Lower leg skin (tissue), 4 donors: ENCODE results near the gene HUNK. TPM values are rescaled to one million over a fixed set of nuclear protein-coding genes. Genes with fewer than 3 reads are reported as not detected.
A peak's percentile ranks its signal among the peaks of the same experiment; 100 is the strongest.

Source experiments
- DNase-seq, 2 donors: peaks; one replicate each; pipeline ENCODE4 v3.0.0-alpha.2; 2019; ENCODE audit warnings: low spot score in 2 of 2
- H3K4me3 ChIP-seq: fragments of 200-600 bp; sonication (generic); 2 replicates; pipeline ENCODE4 v1.5.1; 2017; ENCODE audit warnings: mild to moderate bottlenecking, low read depth; ENCODE audit not compliant: poor library complexity, severe bottlenecking
- CTCF ChIP-seq, 3 donors: fragments of 450-650 bp; IDR thresholded peaks; one replicate each; pipeline ENCODE4 v1.5.1; 2016; ENCODE audit warnings: antibody characterized with exemption in 3 of 3, mild to moderate bottlenecking in 3 of 3, moderate library complexity in 2 of 3
- POLR2A ChIP-seq, 2 donors: fragments of 450-650 bp; IDR thresholded peaks; one replicate each; pipeline ENCODE4 v1.6.1; 2016 to 2017; ENCODE audit warnings: antibody characterized with exemption in 2 of 2, mild to moderate bottlenecking in 1 of 2, moderate library complexity in 1 of 2
- WGBS, 2 donors: methylation state at CpG; one replicate each; pipeline ENCODE4 v1.1.5; 2018; 5-methylcytosine and 5-hydroxymethylcytosine counted together
- intact Hi-C: fragments of 100-400 bp; cut with DNase I; formaldehyde crosslinking; loops from one replicate; pipeline ENCODE4 v1.15.0; 2023; ENCODE audit warnings: low total_unique reads
- total RNA-seq, 4 donors: library from RNA; depleted of rRNA; stranded (reverse); fragments of >200 nt; gene quantifications; one replicate each; pipeline ENCODE4 v1.1.0, GENCODE V29; 2016

Gene HUNK
- 1 to 10 TPM; 2.8 to 4.0 (median 3.5) TPM for total RNA-seq

GRCh38 chr21:31872452-31873274 is at the start of gene HUNK:
Gene HUNK (plus strand): TSS chr21:31873020. CDS start chr21:31873675, 655 bp downstream.
- DNase-seq: peak in 1 of 2 donors; percentile 89
- intact Hi-C loops: loop anchor here (5.0 kb wide), 1 partner anchor 85 kb away; no protein-coding TSS in a partner anchor
- 0% methylated on average over 34 to 55 of the region's 74 CpGs for WGBS, 2 donors
- peak within 1 kb of the TSS; percentile 60 for H3K4me3 ChIP-seq
- TF ChIP-seq POLR2A (IDR thresholded peaks at IDR 0.05) (no peak), CTCF (IDR thresholded peaks at IDR 0.05) (no peak)

GRCh38 chr21:31829736-31830472 is 42.9 kb upstream of the HUNK start:
- 71 to 80% methylated on average over 5 of the region's 5 CpGs for WGBS, 2 donors
- no peak for DNase-seq
- TF ChIP-seq CTCF (IDR thresholded peaks at IDR 0.05) (no peak), POLR2A (IDR thresholded peaks at IDR 0.05) (no peak)
- intact Hi-C loops: no loop called here
- H3K4me3 ChIP-seq: no peak overlapping the region

- no peak for TF ChIP-seq POLR2A (IDR thresholded peaks at IDR 0.05)
- TF ChIP-seq CTCF (IDR thresholded peaks at IDR 0.05): no peak
- DNase-seq: no peak
- H3K4me3 ChIP-seq: no peak overlapping the region
- intact Hi-C loops: no loop called here
- 53 to 57% methylated on average over 4 of the region's 4 CpGs for WGBS, 2 donors
These were observed 42.1 kb upstream of the HUNK start for GRCh38 chr21:31830701-31831100.

DNA sequence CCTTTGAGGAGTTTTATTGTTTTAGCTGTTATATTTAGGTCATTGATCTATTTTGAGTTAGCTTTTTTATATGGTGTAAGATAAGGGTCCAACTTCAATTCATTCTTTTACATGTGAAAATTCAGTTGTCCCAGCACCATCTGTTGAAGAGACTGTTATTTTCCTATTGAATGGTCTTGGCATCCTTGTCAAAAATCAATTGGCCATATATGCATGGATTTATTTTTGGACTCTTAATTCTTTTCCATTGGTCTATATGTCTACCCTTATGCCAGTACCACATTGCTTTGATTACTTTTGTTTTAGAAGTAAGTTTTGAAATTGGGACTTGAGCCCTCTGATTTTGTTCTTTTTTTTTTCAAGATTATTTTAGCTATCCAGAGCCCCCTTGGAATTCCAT is 35.8 kb upstream of the HUNK start:
- DNase-seq: no peak
- TF ChIP-seq POLR2A (IDR thresholded peaks at IDR 0.05) (no peak), CTCF (IDR thresholded peaks at IDR 0.05) (no peak)
- no peak overlapping the region for H3K4me3 ChIP-seq
- intact Hi-C loops: no loop called here

DNA sequence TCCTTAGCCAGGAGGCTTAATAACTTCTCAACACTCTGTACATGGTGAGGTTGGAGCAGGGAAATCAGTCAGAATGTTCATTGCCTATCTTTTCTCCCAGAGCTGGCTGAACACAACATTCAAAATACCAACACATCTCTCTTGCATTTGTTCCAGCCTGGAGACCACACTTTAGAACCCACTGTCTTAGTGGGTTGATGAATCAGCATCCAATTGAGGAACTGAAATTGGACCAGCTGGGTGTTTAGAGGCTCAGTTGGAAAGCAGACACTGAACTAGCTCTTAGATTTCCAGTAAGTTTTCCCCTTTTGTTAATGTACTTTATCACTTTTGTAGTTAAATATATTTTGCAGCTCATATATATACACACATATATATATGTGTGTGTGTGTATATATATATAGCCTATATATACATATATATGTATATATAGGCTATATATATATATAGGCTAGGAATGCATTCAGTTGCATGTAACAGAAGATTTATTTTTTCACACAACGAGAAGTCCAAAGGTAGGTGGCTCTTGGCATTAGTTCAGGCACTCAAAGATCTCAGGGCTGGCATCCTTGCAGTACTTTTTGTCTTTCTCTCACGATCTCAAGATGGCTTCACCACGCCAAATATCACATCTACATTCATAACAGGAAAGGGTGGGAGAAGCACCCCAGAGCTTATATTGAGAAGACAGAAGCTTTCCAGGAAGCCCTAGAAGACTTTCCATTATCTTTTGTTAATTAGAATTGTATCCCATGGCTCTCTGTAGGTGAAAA is 35.0 kb upstream of the HUNK start:
- intact Hi-C loops: no loop called here
- TF ChIP-seq POLR2A (IDR thresholded peaks at IDR 0.05) (no peak), CTCF (IDR thresholded peaks at IDR 0.05) (no peak)
- no peak overlapping the region for H3K4me3 ChIP-seq
- no peak for DNase-seq
- 70 to 81% methylated on average over 3 of the region's 3 CpGs for WGBS, 2 donors
